Fibroblast of lung (primary cell): Measurements from ENCODE around the gene ATG2A.

Experiments
- CTCF ChIP-seq, 2 donors: IDR thresholded peaks in 1 of 2; conservative IDR thresholded peaks in 1 of 2; 1 replicate in 1 of 2; 2 replicates in 1 of 2; pipeline ENCODE4 v1.5.1; 2011 to 2012; ENCODE audit warnings: low read length in 2 of 2, control low read depth in 1 of 2, inconsistent platforms in 1 of 2, low read depth in 1 of 2, mild to moderate bottlenecking in 1 of 2
- EZH2 ChIP-seq: IDR thresholded peaks from 2 replicates; pipeline ENCODE4 v1.5.1; 2012; ENCODE audit warnings: low read length, control low read depth, mild to moderate bottlenecking; ENCODE audit errors: missing control alignments

GRCh38 chr11:64854534-64855502, 62.2 kb downstream of the ATG2A start:
- no peak for TF ChIP-seq CTCF (conservative IDR thresholded peaks at IDR 0.05 in 1 of 2, IDR thresholded peaks at IDR 0.05 in 1 of 2; ENCODE audit: low read depth in 1 of 2, low read length in 2 of 2)
- TF ChIP-seq EZH2, result no peak
